Esophagus squamous epithelium (tissue), 4 donors: Measurements from ENCODE around the gene UQCR11.

Experiments used
- CTCF ChIP-seq, 6 experiments: fragments of 450-650 bp in 4 of 6; fragments of 200-600 bp in 2 of 6; sonication (generic) in 2 of 6; IDR thresholded peaks; one replicate each; pipeline ENCODE4 v1.5.1; 2016 to 2019; ENCODE audit warnings: antibody characterized with exemption in 6 of 6, mild to moderate bottlenecking in 4 of 6, moderate library complexity in 4 of 6
- POLR2A ChIP-seq, 4 donors: fragments of 450-650 bp; IDR thresholded peaks; one replicate each; pipeline ENCODE4 v1.6.1; 2017; ENCODE audit warnings: antibody characterized with exemption in 4 of 4, mild to moderate bottlenecking in 4 of 4, moderate library complexity in 3 of 4

GRCh38 chr19:1570836-1571235 is 34.4 kb downstream of the UQCR11 start:
- TF ChIP-seq POLR2A (IDR thresholded peaks at IDR 0.05) (no peak), CTCF (IDR thresholded peaks at IDR 0.05) (no peak)
